CD8-positive, alpha-beta memory T cell (primary cell): ENCODE data around the gene DCT. TPM values are rescaled to one million over a fixed set of nuclear protein-coding genes. Genes with fewer than 3 reads are reported as not detected.

Experiments used
- CTCF ChIA-PET: fragments of 350-600 bp; sonication (Branson Sonifier 250); formaldehyde crosslinking; loops from one replicate; lab custom pipeline; 2021; ENCODE audit warnings: antibody characterized with exemption; lab: Charles Lee
- POLR2A ChIA-PET: fragments of 350-600 bp; sonication (Branson Sonifier 250); formaldehyde crosslinking; loops from one replicate; lab custom pipeline; 2021; ENCODE audit warnings: antibody characterized with exemption; lab: Charles Lee
- DNase-seq, 5 donors: peaks; one replicate each; pipeline versions ENCODE4 v3.0.0 to v3.0.0-alpha.2; 2020 to 2022; ENCODE audit warnings: mixed read lengths in 1 of 5
- H3K27ac ChIP-seq: one replicate; pipeline ENCODE4 v1.7.0; 2013; ENCODE audit warnings: low read depth, mild to moderate bottlenecking, low read length, moderate library complexity
- H3K27me3 ChIP-seq: 2 replicates; pipeline ENCODE4 v1.7.0; 2013; ENCODE audit warnings: low read length, mild to moderate bottlenecking; ENCODE audit not compliant: insufficient read depth, poor library complexity, severe bottlenecking
- H3K36me3 ChIP-seq: 2 replicates; pipeline ENCODE4 v1.7.0; 2013; ENCODE audit warnings: mild to moderate bottlenecking, low read length, moderate library complexity; ENCODE audit not compliant: insufficient read depth
- H3K4me1 ChIP-seq: 2 replicates; pipeline ENCODE4 v1.7.0; 2013; ENCODE audit warnings: mild to moderate bottlenecking, low read length, moderate library complexity; ENCODE audit not compliant: insufficient read depth
- H3K4me3 ChIP-seq: 2 replicates; pipeline ENCODE4 v1.7.0; 2013; ENCODE audit warnings: mild to moderate bottlenecking, low read length
- H3K9me3 ChIP-seq: 2 replicates; pipeline ENCODE4 v1.7.0; 2013; ENCODE audit warnings: mild to moderate bottlenecking, low read length
- H3K27ac Mint-ChIP-seq, 8 donors: one replicate each; pipeline ENCODE4 v1.8.0; 2020 to 2021; ENCODE audit warnings: mixed read lengths in 8 of 8, mild to moderate bottlenecking in 6 of 8, inconsistent platforms in 3 of 8, moderate library complexity in 3 of 8
- H3K27me3 Mint-ChIP-seq, 2 donors: one replicate each; pipeline ENCODE4 v1.8.0; 2020 to 2021; ENCODE audit warnings: mixed read lengths in 2 of 2, mild to moderate bottlenecking in 1 of 2, moderate library complexity in 1 of 2
- H3K36me3 Mint-ChIP-seq, 3 donors: one replicate each; pipeline ENCODE4 v1.8.0; 2020 to 2021; ENCODE audit warnings: mixed read lengths in 3 of 3, inconsistent platforms in 1 of 3, mild to moderate bottlenecking in 1 of 3
- H3K4me1 Mint-ChIP-seq, 3 donors: one replicate each; pipeline ENCODE4 v1.8.0; 2020 to 2021; ENCODE audit warnings: mixed read lengths in 3 of 3, inconsistent platforms in 1 of 3, mild to moderate bottlenecking in 1 of 3
- H3K4me3 Mint-ChIP-seq, 7 donors: one replicate each; pipeline ENCODE4 v1.8.0; 2020 to 2021; ENCODE audit warnings: mixed read lengths in 7 of 7, mild to moderate bottlenecking in 6 of 7, moderate library complexity in 4 of 7, inconsistent platforms in 2 of 7
- H3K9me3 Mint-ChIP-seq, 5 donors: one replicate each; pipeline ENCODE4 v1.8.0; 2020 to 2022; ENCODE audit warnings: mixed read lengths in 5 of 5, mild to moderate bottlenecking in 3 of 5, moderate library complexity in 2 of 5, inconsistent platforms in 1 of 5
- polyA plus RNA-seq: library from polyadenylated mRNA; unstranded; fragments of 300-500 nt; fragmentation: Illumina TruSeq; gene quantifications from one replicate; pipeline ENCODE4 v1.2.3, GENCODE V29; 2021
- total RNA-seq, 2 experiments: library from RNA; stranded (reverse); gene quantifications; one replicate each; pipeline ENCODE4 v1.2.3, GENCODE V29; 2021

DCT gene
- total and polyA plus RNA-seq, 3 experiments from 2014 or later, result 0.07 TPM; not detected in 2

DNA sequence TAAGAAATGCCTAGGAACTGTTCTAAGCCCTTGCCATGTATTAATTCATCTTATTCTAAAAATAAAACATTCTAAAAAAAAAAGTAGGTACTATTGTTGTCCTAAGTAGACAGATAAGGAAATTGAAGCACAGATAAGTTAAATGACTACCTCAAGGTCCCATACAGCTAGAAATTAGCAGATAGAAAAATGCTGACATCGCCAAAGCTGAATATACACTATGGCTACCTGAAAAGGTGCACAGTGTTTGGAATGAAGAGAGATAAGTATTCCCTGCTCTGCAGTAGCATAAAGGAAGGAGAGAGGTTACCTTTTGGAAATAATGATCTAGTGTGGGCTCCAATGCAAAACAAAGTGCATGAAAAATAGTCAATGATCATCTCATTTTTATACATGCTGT is 65.3 kb downstream of the DCT start:
- DNase-seq, result no peak
- H3K9me3 Mint-ChIP-seq, result peaks cover 0 to 9% (median 4%) of the 10 kb centered on the region in 5 donors
- H3K27me3 Mint-ChIP-seq, result peaks cover 13 to 45% of the 10 kb centered on the region in 2 donors
- ChIA-PET POLR2A (no interaction called here), CTCF (no interaction called here)
- H3K27ac Mint-ChIP-seq, result no peak overlapping the region
- Histone ChIP-seq H3K36me3 (no peaks in the 10 kb centered on the region), H3K27ac (no peak overlapping the region), H3K4me3 (no peak overlapping the region), H3K9me3 (no peaks in the 10 kb centered on the region), H3K27me3 (no peaks in the 10 kb centered on the region), H3K4me1 (peaks cover 9% of the 10 kb centered on the region)
- H3K4me3 Mint-ChIP-seq, result no peak overlapping the region
- H3K36me3 Mint-ChIP-seq, result no peaks in the 10 kb centered on the region
- peaks cover 5 to 8% (median 6%) of the 10 kb centered on the region in 3 donors for H3K4me1 Mint-ChIP-seq

GRCh38 chr13:94413598-94413944 is 65.9 kb downstream of the DCT start:
- Histone ChIP-seq H3K4me1 (peaks cover 4% of the 10 kb centered on the region), H3K9me3 (no peaks in the 10 kb centered on the region), H3K36me3 (no peaks in the 10 kb centered on the region), H3K27me3 (no peaks in the 10 kb centered on the region), H3K27ac (no peak overlapping the region), H3K4me3 (no peak overlapping the region)
- ChIA-PET CTCF (no interaction called here), POLR2A (no interaction called here)
- H3K4me3 Mint-ChIP-seq, result no peak overlapping the region
- peaks cover 13 to 49% of the 10 kb centered on the region in 2 donors for H3K27me3 Mint-ChIP-seq
- H3K4me1 Mint-ChIP-seq, result peaks cover under 1 to 2% (median under 1%) of the 10 kb centered on the region in 3 donors
- no peak for DNase-seq
- H3K27ac Mint-ChIP-seq, result no peak overlapping the region
- H3K9me3 Mint-ChIP-seq, result peaks cover 0 to 9% (median 4%) of the 10 kb centered on the region in 5 donors
- no peaks in the 10 kb centered on the region for H3K36me3 Mint-ChIP-seq

DNA sequence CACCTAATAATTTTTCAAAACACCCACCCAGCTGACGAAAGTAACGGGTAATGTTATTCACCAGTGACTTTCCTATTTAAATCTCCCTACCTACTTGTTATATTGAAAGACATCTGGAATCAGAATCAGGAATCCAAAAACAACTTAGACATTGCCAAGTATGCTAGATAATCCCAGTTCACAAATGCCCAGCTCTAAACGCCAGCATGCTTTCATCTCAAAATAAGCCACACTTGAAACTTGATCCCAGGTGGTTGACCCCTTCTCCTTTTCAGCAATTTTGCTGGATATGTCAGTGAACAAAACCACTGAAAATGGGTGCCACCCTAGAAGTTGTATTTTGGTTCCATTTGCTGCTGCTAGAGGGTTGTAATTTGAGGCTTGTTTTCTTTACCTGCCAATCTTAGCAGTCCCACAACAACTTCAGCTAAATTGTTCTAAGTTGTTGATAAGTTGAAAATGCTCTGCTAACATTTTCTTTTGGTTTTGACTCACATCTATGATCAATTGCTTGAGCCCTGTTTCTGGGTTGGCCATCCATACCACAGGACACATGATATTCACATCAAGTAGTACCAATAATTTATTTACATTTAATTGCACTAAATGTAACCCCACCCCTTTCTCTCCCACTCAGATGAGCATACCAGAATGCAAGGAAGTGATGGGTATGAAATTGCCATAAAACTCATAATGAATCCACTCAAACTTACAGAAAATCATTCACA is 66.4 kb downstream of the DCT start:
- H3K36me3 ChIP-seq, result no peaks in the 10 kb centered on the region
- H3K27me3 ChIP-seq, result no peaks in the 10 kb centered on the region
- H3K4me3 ChIP-seq, result no peak overlapping the region
- ChIA-PET CTCF (no interaction called here), POLR2A (no interaction called here)
- Mint-ChIP-seq H3K27me3 (peaks cover 13 to 52% of the 10 kb centered on the region in 2 donors), H3K4me3 (no peak overlapping the region), H3K9me3 (peaks cover 0 to 7% (median 4%) of the 10 kb centered on the region in 5 donors), H3K36me3 (no peaks in the 10 kb centered on the region), H3K27ac (no peak overlapping the region), H3K4me1 (no peaks in the 10 kb centered on the region)
- no peaks in the 10 kb centered on the region for H3K9me3 ChIP-seq
- DNase-seq, result no peak
- H3K4me1 ChIP-seq, result no peaks in the 10 kb centered on the region
- H3K27ac ChIP-seq, result no peak overlapping the region

DNA sequence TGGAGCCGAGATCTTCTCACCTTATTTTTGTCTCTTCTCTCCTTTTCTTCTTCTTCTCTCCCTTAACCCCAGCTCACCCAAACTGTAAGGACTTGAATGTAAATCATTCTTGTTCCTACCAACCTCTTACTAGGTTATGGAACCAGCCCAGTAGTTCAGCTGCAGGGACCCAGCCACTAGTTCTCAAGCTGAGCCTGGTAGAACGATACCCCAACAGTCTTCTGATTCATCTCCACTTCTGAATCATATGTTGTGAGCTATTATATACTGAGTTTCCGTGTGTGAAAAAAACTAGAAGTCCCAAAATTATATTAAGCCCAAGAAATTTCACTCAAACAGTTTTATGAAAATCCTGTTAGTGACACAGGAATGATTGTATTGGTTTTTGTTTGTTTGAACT is 67.7 kb downstream of the DCT start:
- H3K27me3 Mint-ChIP-seq, result peaks cover 10 to 50% of the 10 kb centered on the region in 2 donors
- POLR2A ChIA-PET, result no interaction called here

DNA sequence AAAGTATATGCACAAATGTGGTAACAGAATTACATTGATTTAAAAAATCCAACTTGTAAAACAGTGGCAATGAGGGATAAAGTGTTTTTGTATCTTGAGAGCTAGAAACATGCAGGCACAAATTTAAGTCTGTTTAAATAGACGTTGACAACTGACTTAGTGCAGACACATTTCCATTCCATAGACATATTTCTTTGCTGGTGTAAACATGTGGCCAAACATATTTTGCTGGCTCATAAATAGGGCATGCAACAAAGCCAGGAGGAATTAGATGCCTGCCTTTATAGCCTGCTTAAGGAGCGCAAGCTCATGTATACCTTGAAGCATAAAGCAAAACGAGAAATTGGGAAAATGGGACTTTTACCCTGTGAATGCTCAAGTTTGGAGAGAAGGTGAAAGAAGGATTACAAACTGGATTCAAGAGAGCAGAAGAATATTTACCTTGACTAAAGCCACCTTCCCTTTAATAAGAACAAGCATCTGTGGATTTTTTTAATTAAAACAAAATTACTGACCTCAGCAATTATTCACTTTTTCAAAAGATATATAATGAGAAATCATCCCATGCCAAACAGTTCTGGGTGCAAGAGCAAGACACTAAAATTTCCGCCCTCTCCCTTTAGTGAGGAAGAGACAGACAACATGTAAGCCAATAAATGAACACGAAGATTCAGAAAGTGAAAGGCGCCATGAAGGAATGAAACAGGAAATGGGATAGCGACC is 71.0 kb downstream of the DCT start:
- no peak overlapping the region for H3K27ac Mint-ChIP-seq
- no peaks in the 10 kb centered on the region for H3K36me3 Mint-ChIP-seq
- H3K4me1 Mint-ChIP-seq, result no peaks in the 10 kb centered on the region

More for the DNA sequence above, 67.7 kb downstream of the DCT start:
- Histone ChIP-seq H3K27ac (no peak overlapping the region), H3K4me3 (no peak overlapping the region), H3K4me1 (no peaks in the 10 kb centered on the region), H3K36me3 (no peaks in the 10 kb centered on the region), H3K27me3 (no peaks in the 10 kb centered on the region), H3K9me3 (no peaks in the 10 kb centered on the region)
- CTCF ChIA-PET, result no interaction called here
- Mint-ChIP-seq H3K27ac (no peak overlapping the region), H3K4me1 (no peaks in the 10 kb centered on the region), H3K9me3 (peaks cover 0 to 2% (median 0%) of the 10 kb centered on the region in 5 donors), H3K4me3 (no peak overlapping the region), H3K36me3 (no peaks in the 10 kb centered on the region)
- DNase-seq, result no peak

DNA sequence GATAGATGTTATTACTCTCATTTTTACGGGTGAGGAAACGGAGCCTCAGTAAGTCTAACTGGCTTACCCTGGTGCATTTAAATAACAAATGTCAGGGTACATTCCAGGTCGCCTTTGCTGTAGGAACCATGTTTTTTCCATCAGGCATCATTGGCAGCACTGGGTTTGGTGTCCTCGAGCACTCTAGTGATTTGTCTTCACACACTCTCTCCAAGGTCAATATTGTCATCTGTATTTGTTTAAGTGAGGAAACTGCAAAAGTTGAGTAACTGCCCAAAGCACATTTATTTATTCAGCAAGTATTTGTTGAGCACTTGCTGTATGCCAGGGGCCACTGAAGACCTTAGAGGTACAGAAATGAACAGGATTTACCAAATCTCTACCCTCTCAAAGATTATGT is 78.6 kb downstream of the DCT start:
- Mint-ChIP-seq H3K4me3 (no peak overlapping the region), H3K27ac (no peak overlapping the region), H3K4me1 (no peaks in the 10 kb centered on the region), H3K27me3 (peaks cover 0 to 17% of the 10 kb centered on the region in 2 donors), H3K9me3 (no peaks in the 10 kb centered on the region), H3K36me3 (no peaks in the 10 kb centered on the region)
- no peak for DNase-seq
- Histone ChIP-seq H3K9me3 (no peaks in the 10 kb centered on the region), H3K4me3 (no peak overlapping the region), H3K27ac (no peak overlapping the region), H3K36me3 (no peaks in the 10 kb centered on the region), H3K4me1 (no peaks in the 10 kb centered on the region), H3K27me3 (no peaks in the 10 kb centered on the region)
- ChIA-PET CTCF (no interaction called here), POLR2A (no interaction called here)

More for the DNA sequence above, 71.0 kb downstream of the DCT start:
- no peak for DNase-seq
- no peaks in the 10 kb centered on the region for H3K36me3 ChIP-seq
- peaks cover 0 to 2% (median 0%) of the 10 kb centered on the region in 5 donors for H3K9me3 Mint-ChIP-seq
- ChIA-PET CTCF (interaction anchor here (1.2 kb wide), 1 partner anchor 10 kb away, joined by 3 read pairs; no protein-coding TSS in a partner anchor), POLR2A (no interaction called here)
- H3K27ac ChIP-seq, result no peak overlapping the region
- no peaks in the 10 kb centered on the region for H3K4me1 ChIP-seq
- H3K4me3 Mint-ChIP-seq, result no peak overlapping the region
- no peak overlapping the region for H3K4me3 ChIP-seq
- H3K27me3 ChIP-seq, result no peaks in the 10 kb centered on the region
- peaks cover 10 to 37% of the 10 kb centered on the region in 2 donors for H3K27me3 Mint-ChIP-seq
- no peaks in the 10 kb centered on the region for H3K9me3 ChIP-seq

- Mint-ChIP-seq H3K4me3 (no peak overlapping the region), H3K4me1 (no peaks in the 10 kb centered on the region), H3K27me3 (peaks cover 0 to 22% of the 10 kb centered on the region in 2 donors), H3K27ac (no peak overlapping the region), H3K36me3 (no peaks in the 10 kb centered on the region), H3K9me3 (no peaks in the 10 kb centered on the region)
- Histone ChIP-seq H3K27me3 (no peaks in the 10 kb centered on the region), H3K36me3 (no peaks in the 10 kb centered on the region), H3K27ac (no peak overlapping the region), H3K4me3 (no peak overlapping the region), H3K4me1 (no peaks in the 10 kb centered on the region), H3K9me3 (no peaks in the 10 kb centered on the region)
- ChIA-PET CTCF (no interaction called here), POLR2A (no interaction called here)
- no peak for DNase-seq
Observed at GRCh38 chr13:94399812-94400211, 79.7 kb downstream of the DCT start.

- no peaks in the 10 kb centered on the region for H3K4me1 ChIP-seq
- CTCF ChIA-PET, result no interaction called here
- no peak overlapping the region for H3K4me3 ChIP-seq
- Mint-ChIP-seq H3K27ac (no peak overlapping the region), H3K9me3 (no peaks in the 10 kb centered on the region), H3K4me1 (no peaks in the 10 kb centered on the region), H3K27me3 (peaks cover 0 to 26% of the 10 kb centered on the region in 2 donors), H3K4me3 (no peak overlapping the region), H3K36me3 (no peaks in the 10 kb centered on the region)
- DNase-seq, result no peak
- POLR2A ChIA-PET, result no interaction called here
- no peak overlapping the region for H3K27ac ChIP-seq
- no peaks in the 10 kb centered on the region for H3K27me3 ChIP-seq
- H3K9me3 ChIP-seq, result no peaks in the 10 kb centered on the region
- H3K36me3 ChIP-seq, result no peaks in the 10 kb centered on the region
Observed at GRCh38 chr13:94395860-94396259, 83.6 kb downstream of the DCT start.
